GM18870 (cell line): ENCODE results near the gene SLC1A2.
"Not testable (repeated sequence)": the region's sequence is repeated elsewhere in the genome, so short reads cannot be mapped to it uniquely, and the experiment has no call there.

Experiments used
- ATAC-seq: cut with Tn5 transposase; IDR thresholded peaks from one replicate; pipeline ENCODE4 v1.9.1; 2021; ENCODE audit warnings: moderate library complexity; ENCODE audit not compliant: unreplicated experiment

Gene SLC1A2

GRCh38 chr11:35231076-35231860, 188.1 kb downstream of the SLC1A2 start:
- ATAC-seq, result no peak

GRCh38 chr11:35230388-35230787, 189.0 kb downstream of the SLC1A2 start:
- ATAC-seq, result no peak

GRCh38 chr11:35228328-35228725, 191.0 kb downstream of the SLC1A2 start:
- no peak for ATAC-seq

GRCh38 chr11:35227576-35228327, 191.6 kb downstream of the SLC1A2 start:
- ATAC-seq, result no peak

GRCh38 chr11:35226756-35227155, 192.6 kb downstream of the SLC1A2 start:
- not testable (repeated sequence) for ATAC-seq

- ATAC-seq, result no peak
Measured at GRCh38 chr11:35225946-35226520, 193.3 kb downstream of the SLC1A2 start.

- ATAC-seq, result no peak
Measured at GRCh38 chr11:35223991-35224390, 195.4 kb downstream of the SLC1A2 start.

GRCh38 chr11:35223371-35223796, 196.0 kb downstream of the SLC1A2 start:
- ATAC-seq, result no peak

GRCh38 chr11:35218956-35219355, 200.4 kb downstream of the SLC1A2 start:
- no peak for ATAC-seq

- no peak for ATAC-seq
Measured at GRCh38 chr11:35216962-35217678, 202.2 kb downstream of the SLC1A2 start.

GRCh38 chr11:35215945-35216344, 203.4 kb downstream of the SLC1A2 start:
- ATAC-seq, result no peak

GRCh38 chr11:35214792-35215193, 204.6 kb downstream of the SLC1A2 start:
- ATAC-seq, result no peak

GRCh38 chr11:35214226-35214770, 205.1 kb downstream of the SLC1A2 start:
- no peak for ATAC-seq

GRCh38 chr11:35211952-35212351, 207.4 kb downstream of the SLC1A2 start:
- no peak for ATAC-seq

- no peak for ATAC-seq
Measured at GRCh38 chr11:35210876-35211546, 208.3 kb downstream of the SLC1A2 start.

- ATAC-seq, result no peak
Measured at GRCh38 chr11:35208795-35209194, 210.6 kb downstream of the SLC1A2 start.

- no peak for ATAC-seq
Measured at GRCh38 chr11:35207471-35208403, 211.6 kb downstream of the SLC1A2 start.

GRCh38 chr11:35206616-35207015, 212.7 kb downstream of the SLC1A2 start:
- no peak for ATAC-seq

- no peak for ATAC-seq
Measured at GRCh38 chr11:35204614-35205013, 214.7 kb downstream of the SLC1A2 start.
